ENCODE data around the gene KRTAP10-11.
"Not testable (repeated sequence)": the region's sequence is repeated elsewhere in the genome, so short reads cannot be mapped to it uniquely, and the experiment has no call there.

KRTAP10-11 gene

GRCh38 chr21:44664691-44665090 is 18.5 kb downstream of the KRTAP10-11 start:
- no peak for DNase-seq (ENCODE audit: low read depth)

- DNase-seq (ENCODE audit: low read depth), result no peak
Observed at GRCh38 chr21:44666401-44667320, 20.4 kb downstream of the KRTAP10-11 start, which contains the start of gene KRTAP12-2. Gene KRTAP12-2 (minus strand): TSS chr21:44666927. CDS start chr21:44666886, 41 bp downstream.

GRCh38 chr21:44667612-44668011 is 21.4 kb downstream of the KRTAP10-11 start:
- no peak for DNase-seq (ENCODE audit: low read depth)

- no peak for DNase-seq (ENCODE audit: low read depth)
Observed at GRCh38 chr21:44670642-44671432, 24.6 kb downstream of the KRTAP10-11 start.

GRCh38 chr21:44671911-44672310 is 25.7 kb downstream of the KRTAP10-11 start:
- no peak for DNase-seq (ENCODE audit: low read depth)

- DNase-seq (ENCODE audit: low read depth), result no peak
Observed at GRCh38 chr21:44677881-44678280, 31.7 kb downstream of the KRTAP10-11 start.

GRCh38 chr21:44681152-44681551 is 34.9 kb downstream of the KRTAP10-11 start:
- DNase-seq (ENCODE audit: low read depth), result no peak

- DNase-seq (ENCODE audit: low read depth), result no peak
Observed at GRCh38 chr21:44681861-44682579, 35.8 kb downstream of the KRTAP10-11 start, which contains the start of gene KRTAP12-1. Gene KRTAP12-1 (minus strand): TSS chr21:44682163. CDS start chr21:44682123, 40 bp downstream.

GRCh38 chr21:44682580-44683151 is 36.5 kb downstream of the KRTAP10-11 start:
- no peak for DNase-seq (ENCODE audit: low read depth)

GRCh38 chr21:44684077-44684476 is 37.9 kb downstream of the KRTAP10-11 start:
- no peak for DNase-seq (ENCODE audit: low read depth)

GRCh38 chr21:44684483-44684882 is 38.3 kb downstream of the KRTAP10-11 start:
- no peak for DNase-seq (ENCODE audit: low read depth)

GRCh38 chr21:44685050-44685449 is 38.8 kb downstream of the KRTAP10-11 start:
- not testable (repeated sequence) for DNase-seq (ENCODE audit: low read depth)

GRCh38 chr21:44686000-44686781 is 40.0 kb downstream of the KRTAP10-11 start:
- DNase-seq (ENCODE audit: low read depth), result no peak

- DNase-seq (ENCODE audit: low read depth), result no peak
Observed at GRCh38 chr21:44686843-44687561, 40.8 kb downstream of the KRTAP10-11 start.

- no peak for DNase-seq (ENCODE audit: low read depth)
Observed at GRCh38 chr21:44687671-44688070, 41.5 kb downstream of the KRTAP10-11 start.

- not testable (repeated sequence) for DNase-seq (ENCODE audit: low read depth)
Observed at GRCh38 chr21:44689740-44690139, 43.5 kb downstream of the KRTAP10-11 start.

- DNase-seq (ENCODE audit: low read depth), result no peak
Observed at GRCh38 chr21:44691686-44692085, 45.5 kb downstream of the KRTAP10-11 start.

- no peak for DNase-seq (ENCODE audit: low read depth)
Observed at GRCh38 chr21:44692798-44693512, 46.7 kb downstream of the KRTAP10-11 start.

GRCh38 chr21:44694776-44695175 is 48.6 kb downstream of the KRTAP10-11 start:
- DNase-seq (ENCODE audit: low read depth), result no peak

Data from ELR (cell line).